ENCODE data around the gene GTPBP2. TPM values are rescaled to one million over a fixed set of nuclear protein-coding genes. Genes with fewer than 3 reads are reported as not detected.

The GTPBP2 gene
- polyA plus RNA-seq, 1 donor: 37.1 TPM

GRCh38 chr6:43575772-43576551, 53.1 kb downstream of the GTPBP2 start, which contains the start of the genes POLH and XPO5:
Gene POLH (plus strand): TSS chr6:43576185. CDS start chr6:43582320, 6,135 bp downstream.
Gene XPO5 (minus strand): TSS chr6:43576038. CDS start chr6:43575864, 174 bp downstream.
- DNase-seq (ENCODE audit: low read depth): peak; percentile 67

DNA sequence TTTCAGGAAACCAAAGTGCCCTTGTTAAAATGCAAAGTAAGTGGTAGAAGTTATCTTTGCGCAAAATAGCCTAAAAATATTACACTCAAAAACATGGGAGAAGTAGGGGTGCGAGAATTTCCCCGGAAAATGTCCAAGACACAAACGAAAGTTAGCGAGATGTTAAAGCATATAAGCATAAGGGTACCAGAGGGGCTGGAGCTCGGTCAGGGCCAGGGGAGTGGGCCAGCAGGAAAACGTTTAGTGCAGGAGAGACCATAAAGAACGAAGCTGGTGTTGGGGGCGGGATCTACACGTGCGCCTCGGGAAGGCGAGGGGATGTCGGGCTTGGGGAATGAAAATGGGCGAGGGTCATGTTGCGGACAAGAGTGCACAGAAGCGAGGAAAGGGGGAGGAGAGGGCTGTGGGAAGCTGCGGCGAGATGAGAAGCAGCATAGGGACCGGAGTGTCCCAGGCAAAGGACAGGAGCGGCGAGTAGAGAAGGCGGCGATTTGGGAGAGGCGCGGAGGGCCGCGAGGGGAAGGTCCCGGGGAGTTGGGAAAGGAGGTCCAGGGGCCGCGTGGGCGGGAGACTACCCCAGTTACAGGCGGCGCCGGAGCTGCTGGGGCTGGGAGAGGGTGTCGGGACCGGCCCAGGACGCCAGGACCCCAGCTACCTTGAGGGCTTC, 53.8 kb downstream of the GTPBP2 start:
- no peak for DNase-seq (ENCODE audit: low read depth)

DNA sequence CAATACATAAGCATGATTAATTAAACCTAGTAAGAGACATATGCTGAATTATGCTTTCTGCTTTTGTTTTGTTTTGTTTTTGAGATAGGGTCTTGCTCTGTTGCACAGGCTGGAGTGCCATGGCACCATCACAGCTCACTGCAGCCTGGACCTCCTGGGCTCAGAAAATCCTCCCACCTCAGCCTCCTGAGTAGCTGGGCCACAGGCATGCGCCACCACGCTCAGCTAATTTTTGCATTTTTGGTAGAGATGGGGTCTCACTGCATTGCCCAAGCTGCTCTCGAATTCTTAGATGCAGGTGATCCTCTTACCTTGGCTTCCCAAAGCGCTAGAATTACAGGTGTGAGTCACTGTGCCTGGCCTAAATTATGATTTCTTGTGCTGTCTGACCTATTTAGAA, 57.0 kb downstream of the GTPBP2 start:
- DNase-seq (ENCODE audit: low read depth): no peak

DNA sequence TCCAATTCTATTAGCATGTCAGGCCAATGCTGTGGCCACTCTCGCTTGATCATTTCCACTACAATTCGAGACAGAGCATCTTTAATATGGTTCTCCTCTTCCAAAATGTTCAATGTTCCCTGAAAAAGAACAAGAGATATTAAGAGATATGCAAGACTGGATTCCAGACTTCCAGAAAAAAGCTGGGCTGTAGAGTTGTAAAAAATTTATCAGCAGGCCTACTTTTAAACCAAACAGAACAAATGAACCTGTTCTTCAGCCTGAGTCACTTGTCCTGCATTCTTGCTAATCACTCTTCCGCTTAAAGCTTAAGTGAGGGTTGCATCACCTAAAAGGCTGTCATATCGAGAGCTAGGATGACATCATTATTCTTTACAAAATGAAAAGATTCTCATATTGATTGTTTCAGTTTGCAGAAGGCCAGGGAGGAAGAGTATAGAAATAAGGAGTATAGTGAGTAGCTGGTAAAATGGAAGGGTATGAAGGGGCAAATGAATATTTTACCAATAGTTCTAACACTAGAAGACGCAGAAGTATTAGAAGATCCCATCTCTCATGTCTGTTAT, 58.1 kb downstream of the GTPBP2 start:
- DNase-seq (ENCODE audit: low read depth): no peak

Other genes starting within 250 kb of the GTPBP2 start
- 14.7 TPM for gene ABCC10, start 201.7 kb downstream of the GTPBP2 start, polyA plus RNA-seq (ENCODE audit: insufficient read length)
- gene DLK2, start 173.7 kb downstream of the GTPBP2 start, polyA plus RNA-seq (ENCODE audit: insufficient read length): 2.8 TPM
- 28.2 TPM for gene TJAP1, start 151.7 kb downstream of the GTPBP2 start, polyA plus RNA-seq (ENCODE audit: insufficient read length)
- 0.16 TPM for gene LRRC73, start 118.9 kb downstream of the GTPBP2 start, polyA plus RNA-seq (ENCODE audit: insufficient read length)
- 80.7 TPM for gene YIPF3, start 112.3 kb downstream of the GTPBP2 start, polyA plus RNA-seq (ENCODE audit: insufficient read length)
- gene POLR1C, start 112.2 kb downstream of the GTPBP2 start, polyA plus RNA-seq (ENCODE audit: insufficient read length): 14.3 TPM
- 25.7 TPM for gene XPO5, start 53.2 kb downstream of the GTPBP2 start, polyA plus RNA-seq (ENCODE audit: insufficient read length)
- gene POLH, start 53.1 kb downstream of the GTPBP2 start, polyA plus RNA-seq (ENCODE audit: insufficient read length): 10.1 TPM
- 16.4 TPM for gene MAD2L1BP, start 6.6 kb upstream of the GTPBP2 start, polyA plus RNA-seq (ENCODE audit: insufficient read length)
- 0.51 TPM for gene RSPH9, start 15.8 kb upstream of the GTPBP2 start, polyA plus RNA-seq (ENCODE audit: insufficient read length)
- gene MRPS18A, start 58.5 kb upstream of the GTPBP2 start, polyA plus RNA-seq (ENCODE audit: insufficient read length): 30.4 TPM
- 82.4 TPM for gene VEGFA, start 140.9 kb upstream of the GTPBP2 start, polyA plus RNA-seq (ENCODE audit: insufficient read length)

All from forelimb muscle (tissue), 1 donor.